Stimulated activated CD4-positive, alpha-beta T cell treated with anti-CD3 and anti-CD28 coated beads, TNF-alpha, amount 100 ng/mL, for 4 hours (primary cell): ENCODE results near the gene PCDHB12.
"Not testable (repeated sequence)": the region's sequence is repeated elsewhere in the genome, so short reads cannot be mapped to it uniquely, and the experiment has no call there.

ENCODE experiments used
- DNase-seq, 3 experiments: peaks; one replicate each; pipeline ENCODE4 v3.0.0-alpha.2; 2020; ENCODE audit warnings: low read depth in 3 of 3

The PCDHB12 gene

GRCh38 chr5:141210281-141210680, 1.8 kb downstream of the PCDHB12 start:
- not testable (repeated sequence) for DNase-seq

DNA sequence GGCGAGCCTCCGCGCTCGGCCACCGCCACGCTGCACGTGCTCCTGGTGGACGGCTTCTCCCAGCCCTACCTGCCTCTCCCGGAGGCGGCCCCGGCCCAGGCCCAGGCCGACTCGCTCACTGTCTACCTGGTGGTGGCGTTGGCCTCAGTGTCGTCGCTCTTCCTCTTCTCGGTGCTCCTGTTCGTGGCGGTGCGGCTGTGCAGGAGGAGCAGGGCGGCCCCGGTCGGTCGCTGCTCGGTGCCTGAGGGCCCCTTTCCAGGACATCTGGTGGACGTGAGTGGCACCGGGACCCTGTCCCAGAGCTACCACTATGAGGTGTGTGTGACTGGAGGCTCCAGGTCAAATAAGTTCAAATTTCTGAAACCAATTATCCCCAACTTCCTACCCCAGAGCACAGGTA, 2.3 kb downstream of the PCDHB12 start:
- not testable (repeated sequence) for DNase-seq

DNA sequence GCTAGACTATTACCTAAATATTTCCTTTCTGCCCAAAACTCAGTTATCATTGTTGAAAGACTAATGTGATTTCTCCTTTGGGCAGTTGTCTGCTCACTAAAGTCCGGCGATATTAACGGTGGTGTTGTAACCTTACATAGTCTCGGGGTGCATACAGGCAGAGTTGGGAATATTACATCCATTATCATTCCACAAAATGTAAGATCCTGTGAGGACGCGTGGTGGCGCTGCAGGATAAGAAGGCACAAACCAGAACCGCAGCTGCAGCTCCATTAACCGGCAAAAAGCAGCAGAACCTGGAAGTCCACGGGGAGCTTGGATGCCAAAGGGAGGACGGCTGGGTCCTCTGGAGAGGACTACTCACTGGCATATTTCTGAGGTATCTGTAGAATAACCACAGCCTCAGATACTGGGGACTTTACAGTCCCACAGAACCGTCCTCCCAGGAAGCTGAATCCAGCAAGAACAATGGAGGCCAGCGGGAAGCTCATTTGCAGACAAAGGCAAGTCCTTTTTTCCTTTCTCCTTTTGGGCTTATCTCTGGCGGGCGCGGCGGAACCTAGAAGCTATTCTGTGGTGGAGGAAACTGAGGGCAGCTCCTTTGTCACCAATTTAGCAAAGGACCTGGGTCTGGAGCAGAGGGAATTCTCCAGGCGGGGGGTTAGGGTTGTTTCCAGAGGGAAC, 5.3 kb downstream of the PCDHB12 start, which contains the start of gene PCDHB13:
Gene PCDHB13 (plus strand): TSS at position 264 of the 684 bp plus-strand sequence. CDS start 205 bp downstream, at position 469.
- DNase-seq = not testable (repeated sequence)

- not testable (repeated sequence) for DNase-seq
Observed at GRCh38 chr5:141214583-141214982, 6.1 kb downstream of the PCDHB12 start.

DNA sequence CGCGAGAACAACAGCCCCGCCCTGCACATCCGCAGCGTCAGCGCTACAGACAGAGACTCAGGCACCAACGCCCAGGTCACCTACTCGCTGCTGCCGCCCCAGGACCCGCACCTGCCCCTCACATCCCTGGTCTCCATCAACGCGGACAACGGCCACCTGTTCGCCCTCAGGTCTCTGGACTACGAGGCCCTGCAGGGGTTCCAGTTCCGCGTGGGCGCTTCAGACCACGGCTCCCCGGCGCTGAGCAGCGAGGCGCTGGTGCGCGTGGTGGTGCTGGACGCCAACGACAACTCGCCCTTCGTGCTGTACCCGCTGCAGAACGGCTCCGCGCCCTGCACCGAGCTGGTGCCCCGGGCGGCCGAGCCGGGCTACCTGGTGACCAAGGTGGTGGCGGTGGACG, 7.0 kb downstream of the PCDHB12 start:
- DNase-seq = not testable (repeated sequence)

DNA sequence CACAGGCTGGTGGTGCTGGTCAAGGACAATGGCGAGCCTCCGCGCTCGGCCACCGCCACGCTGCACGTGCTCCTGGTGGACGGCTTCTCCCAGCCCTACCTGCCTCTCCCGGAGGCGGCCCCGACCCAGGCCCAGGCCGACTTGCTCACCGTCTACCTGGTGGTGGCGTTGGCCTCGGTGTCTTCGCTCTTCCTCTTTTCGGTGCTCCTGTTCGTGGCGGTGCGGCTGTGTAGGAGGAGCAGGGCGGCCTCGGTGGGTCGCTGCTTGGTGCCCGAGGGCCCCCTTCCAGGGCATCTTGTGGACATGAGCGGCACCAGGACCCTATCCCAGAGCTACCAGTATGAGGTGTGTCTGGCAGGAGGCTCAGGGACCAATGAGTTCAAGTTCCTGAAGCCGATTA, 7.5 kb downstream of the PCDHB12 start:
- DNase-seq = not testable (repeated sequence)

- no peak for DNase-seq
Observed at GRCh38 chr5:141223112-141223783, 14.7 kb downstream of the PCDHB12 start, which contains the start of gene PCDHB14. Gene PCDHB14, plus strand, starts transcription at chr5:141223343. Its CDS starts 163 bp downstream, at chr5:141223506.

DNA sequence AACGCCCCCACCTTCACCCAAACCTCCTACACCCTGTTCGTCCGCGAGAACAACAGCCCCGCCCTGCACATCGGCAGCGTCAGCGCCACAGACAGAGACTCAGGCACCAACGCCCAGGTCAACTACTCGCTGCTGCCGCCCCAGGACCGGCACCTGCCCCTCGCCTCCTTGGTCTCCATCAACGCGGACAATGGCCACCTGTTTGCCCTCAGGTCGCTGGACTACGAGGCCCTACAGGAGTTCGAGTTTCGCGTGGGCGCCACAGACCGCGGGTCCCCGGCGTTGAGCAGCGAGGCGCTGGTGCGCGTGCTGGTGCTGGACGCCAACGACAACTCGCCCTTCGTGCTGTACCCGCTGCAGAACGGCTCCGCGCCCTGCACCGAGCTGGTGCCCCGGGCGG, 16.3 kb downstream of the PCDHB12 start:
- DNase-seq = not testable (repeated sequence)

GRCh38 chr5:141225421-141225820, 16.9 kb downstream of the PCDHB12 start:
- not testable (repeated sequence) for DNase-seq

GRCh38 chr5:141234109-141234667, 25.7 kb downstream of the PCDHB12 start:
- DNase-seq = no peak

DNA sequence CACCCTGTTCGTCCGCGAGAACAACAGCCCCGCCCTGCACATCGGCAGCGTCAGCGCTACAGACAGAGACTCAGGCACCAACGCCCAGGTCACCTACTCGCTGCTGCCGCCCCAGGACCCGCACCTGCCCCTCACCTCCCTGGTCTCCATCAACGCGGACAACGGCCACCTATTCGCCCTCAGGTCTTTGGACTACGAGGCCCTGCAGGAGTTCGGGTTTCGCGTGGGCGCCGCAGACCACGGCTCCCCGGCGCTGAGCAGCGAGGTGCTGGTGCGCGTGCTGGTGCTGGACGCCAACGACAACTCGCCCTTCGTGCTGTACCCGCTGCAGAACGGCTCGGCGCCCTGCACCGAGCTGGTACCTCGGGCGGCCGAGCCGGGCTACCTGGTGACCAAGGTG, 27.4 kb downstream of the PCDHB12 start:
- not testable (repeated sequence) for DNase-seq

DNA sequence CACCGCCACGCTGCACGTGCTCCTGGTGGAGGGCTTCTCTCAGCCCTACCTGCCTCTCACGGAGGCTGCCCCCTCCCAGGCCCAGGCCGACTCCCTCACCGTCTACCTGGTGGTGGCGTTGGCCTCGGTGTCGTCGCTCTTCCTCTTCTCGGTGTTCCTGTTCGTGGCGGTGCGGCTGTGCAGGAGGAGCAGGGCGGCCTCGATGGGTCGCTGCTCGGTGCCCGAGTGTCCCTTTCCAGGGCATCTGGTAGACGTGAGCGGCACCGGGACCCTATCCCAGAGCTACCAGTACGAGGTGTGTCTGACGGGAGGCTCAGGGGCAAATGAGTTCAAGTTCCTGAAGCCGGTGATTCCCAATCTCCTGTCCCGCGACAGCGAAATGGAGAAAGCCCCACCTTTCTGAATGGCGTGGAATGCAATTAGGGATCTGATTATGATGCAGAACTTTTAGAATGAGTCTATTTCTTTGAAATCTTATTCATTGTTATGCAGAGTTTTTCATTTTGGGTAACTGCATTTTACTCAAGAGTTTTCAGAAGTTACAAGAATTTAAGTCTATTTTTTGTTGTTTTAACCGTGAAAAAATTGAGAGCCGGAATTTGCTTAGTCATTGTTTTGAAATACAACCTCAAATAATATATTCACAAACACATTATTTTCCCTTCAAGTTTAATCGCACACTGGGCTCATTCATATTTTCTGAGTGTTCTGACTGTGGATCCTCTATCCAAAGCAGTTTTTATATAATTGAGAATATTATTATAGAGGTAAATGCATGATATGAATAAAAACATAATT, 28.2 kb downstream of the PCDHB12 start:
- no peak for DNase-seq

DNA sequence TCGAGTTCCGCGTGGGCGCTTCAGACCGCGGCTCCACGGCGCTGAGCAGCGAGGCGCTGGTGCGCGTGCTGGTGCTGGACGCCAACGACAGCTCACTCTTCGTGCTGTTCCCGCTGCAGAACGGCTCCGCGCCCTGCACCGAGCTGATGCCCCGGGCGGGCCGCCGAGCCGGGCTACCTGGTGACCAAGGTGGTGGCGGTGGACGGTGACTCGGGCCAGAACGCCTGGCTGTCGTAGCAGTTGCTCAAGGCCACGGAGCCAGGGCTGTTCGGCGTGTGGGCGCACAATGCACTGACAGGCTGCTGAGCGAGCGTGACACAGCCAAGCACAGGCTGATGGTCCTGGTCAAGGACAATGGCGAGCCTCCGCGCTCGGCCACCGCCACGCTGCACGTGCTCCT, 33.0 kb downstream of the PCDHB12 start:
- no peak for DNase-seq

DNA sequence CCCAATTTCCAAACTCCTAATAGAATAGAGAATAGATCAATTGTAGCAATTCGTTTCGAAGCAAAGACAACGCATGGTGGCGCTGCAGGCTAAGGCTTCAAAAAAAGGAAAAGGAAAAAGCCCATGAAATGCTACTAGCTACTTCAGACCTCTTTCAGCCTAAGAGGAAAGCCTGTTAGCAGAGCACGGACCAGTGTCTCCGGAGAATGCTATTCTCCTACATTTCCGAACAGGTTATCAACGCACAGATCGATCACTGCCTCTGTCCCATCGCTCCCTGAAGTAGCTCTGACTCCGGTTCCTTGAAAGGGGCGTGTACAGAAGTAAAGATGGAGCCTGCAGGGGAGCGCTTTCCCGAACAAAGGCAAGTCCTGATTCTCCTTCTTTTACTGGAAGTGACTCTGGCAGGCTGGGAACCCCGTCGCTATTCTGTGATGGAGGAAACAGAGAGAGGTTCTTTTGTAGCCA, 36.8 kb downstream of the PCDHB12 start, which contains the start of gene PCDHB15:
Gene PCDHB15 (plus strand): TSS at position 146 of the 468 bp plus-strand sequence. CDS start 184 bp downstream, at position 330.
- DNase-seq = no peak

- DNase-seq = not testable (repeated sequence)
Observed at GRCh38 chr5:141246971-141247370, 38.5 kb downstream of the PCDHB12 start.

DNA sequence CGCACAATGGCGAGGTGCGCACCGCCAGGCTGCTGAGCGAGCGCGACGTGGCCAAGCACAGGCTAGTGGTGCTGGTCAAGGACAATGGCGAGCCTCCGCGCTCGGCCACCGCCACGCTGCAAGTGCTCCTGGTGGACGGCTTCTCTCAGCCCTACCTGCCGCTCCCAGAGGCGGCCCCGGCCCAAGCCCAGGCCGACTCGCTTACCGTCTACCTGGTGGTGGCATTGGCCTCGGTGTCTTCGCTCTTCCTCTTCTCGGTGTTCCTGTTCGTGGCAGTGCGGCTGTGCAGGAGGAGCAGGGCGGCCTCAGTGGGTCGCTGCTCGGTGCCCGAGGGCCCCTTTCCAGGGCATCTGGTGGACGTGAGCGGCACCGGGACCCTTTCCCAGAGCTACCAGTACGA, 38.9 kb downstream of the PCDHB12 start:
- DNase-seq = not testable (repeated sequence)

DNA sequence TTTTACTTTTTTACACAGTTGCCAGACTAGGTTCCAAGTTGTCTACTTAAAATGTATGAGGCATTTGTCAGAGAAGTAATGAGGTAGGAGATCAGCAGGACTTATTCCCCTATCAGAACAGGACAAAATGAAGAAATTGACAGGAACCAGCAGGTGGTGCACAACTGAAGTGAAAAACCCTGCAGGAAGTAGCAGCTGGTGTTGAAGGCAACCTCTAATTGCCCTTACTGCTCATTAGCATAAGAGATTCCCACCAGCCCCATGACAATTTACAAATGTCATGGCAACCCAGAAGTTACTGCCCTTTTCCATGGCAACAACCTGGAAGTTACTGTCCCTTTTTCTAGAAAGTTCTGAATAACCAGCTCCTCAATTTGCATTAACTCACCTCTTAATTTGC, 42.1 kb downstream of the PCDHB12 start:
- no peak for DNase-seq

GRCh38 chr5:141258464-141258863, 49.9 kb downstream of the PCDHB12 start:
- DNase-seq = no peak

GRCh38 chr5:141258948-141259347, 50.4 kb downstream of the PCDHB12 start:
- DNase-seq = no peak

GRCh38 chr5:141260458-141261237, 52.1 kb downstream of the PCDHB12 start:
- DNase-seq = no peak

DNA sequence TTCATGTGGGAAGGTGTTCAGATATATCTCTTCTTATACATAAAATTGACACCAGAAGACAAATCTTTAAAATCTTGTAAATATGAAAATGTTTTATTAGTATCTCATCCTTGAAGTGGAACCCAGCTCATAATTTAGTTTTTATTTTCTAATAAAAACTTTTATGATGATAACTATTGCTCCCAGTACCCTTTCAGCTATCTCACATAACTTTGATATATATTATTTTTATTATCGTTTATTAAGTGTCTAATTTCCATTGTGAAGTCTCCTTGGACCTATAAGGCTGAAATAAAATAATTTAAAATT, 52.7 kb downstream of the PCDHB12 start:
- DNase-seq = no peak
